Nephron progenitor cell (in vitro differentiated cells): ENCODE results near the gene GNAZ.

Source experiments
- DNase-seq: peaks from one replicate; pipeline ENCODE4 v3.0.0; 2021
- H3K27ac Mint-ChIP-seq: 2 replicates; pipeline ENCODE4 v1.8.0; 2021; ENCODE audit warnings: mild to moderate bottlenecking, moderate library complexity, mixed read lengths
- H3K27me3 Mint-ChIP-seq: 2 replicates; pipeline ENCODE4 v1.8.0; 2021; ENCODE audit warnings: mild to moderate bottlenecking, low read depth, mixed read lengths; ENCODE audit not compliant: poor library complexity
- H3K36me3 Mint-ChIP-seq: 2 replicates; pipeline ENCODE4 v1.8.0; 2021; ENCODE audit warnings: low read depth, mixed read lengths
- H3K4me1 Mint-ChIP-seq: 2 replicates; pipeline ENCODE4 v1.8.0; 2021; ENCODE audit warnings: mixed read lengths
- H3K4me3 Mint-ChIP-seq: 2 replicates; pipeline ENCODE4 v1.8.0; 2021; ENCODE audit warnings: mild to moderate bottlenecking, moderate library complexity, mixed read lengths
- H3K9me3 Mint-ChIP-seq: 2 replicates; pipeline ENCODE4 v1.8.0; 2021; ENCODE audit warnings: mild to moderate bottlenecking, moderate library complexity, mixed read lengths
- TF ChIP-seq, protein P1 (sequence below): fragments of 200-600 bp; sonication (generic); IDR thresholded peaks from 2 replicates; pipeline ENCODE4 v1.5.0; 2021; ENCODE audit warnings: antibody characterized with exemption

GNAZ gene

DNA sequence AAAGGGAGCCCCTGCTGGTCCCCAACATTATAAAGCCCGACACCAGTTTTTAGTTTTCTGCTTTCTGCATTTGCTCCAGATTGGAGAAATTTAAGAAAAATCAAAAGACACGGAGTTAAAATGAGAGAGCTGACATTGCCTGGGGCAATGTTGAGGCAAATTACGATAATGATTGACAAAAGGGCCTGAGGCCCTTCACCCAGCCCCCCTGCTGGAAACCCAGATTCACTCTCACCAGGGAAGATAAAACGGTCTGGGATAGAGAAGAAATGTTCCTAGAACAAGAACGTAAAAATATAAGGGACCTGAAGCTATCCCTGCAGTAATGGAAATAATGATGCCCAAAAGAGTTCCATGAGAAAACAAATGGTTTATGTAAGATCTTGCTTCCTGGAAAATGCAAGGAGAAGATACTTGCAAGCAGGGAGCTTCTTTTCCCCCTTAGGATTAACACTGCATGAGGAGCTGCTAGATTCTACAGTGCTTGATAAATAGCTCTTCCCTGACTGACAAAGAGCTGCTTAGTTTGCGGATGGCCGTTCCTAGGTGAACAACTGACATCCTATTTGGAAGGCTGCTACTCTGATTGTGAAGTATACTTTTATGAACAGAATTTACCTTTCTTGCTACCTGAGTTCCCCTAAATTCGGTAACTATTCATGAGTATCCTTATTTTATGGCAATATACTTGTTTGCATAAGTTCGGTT lies 40.6 kb upstream of the GNAZ start:
- Mint-ChIP-seq H3K4me1 (no peaks in the 10 kb centered on the region), H3K9me3 (no peaks in the 10 kb centered on the region), H3K27ac (no peak overlapping the region), H3K27me3 (peaks cover 11% of the 10 kb centered on the region), H3K4me3 (no peak overlapping the region), H3K36me3 (no peaks in the 10 kb centered on the region)
- TF ChIP-seq, protein P1, sequence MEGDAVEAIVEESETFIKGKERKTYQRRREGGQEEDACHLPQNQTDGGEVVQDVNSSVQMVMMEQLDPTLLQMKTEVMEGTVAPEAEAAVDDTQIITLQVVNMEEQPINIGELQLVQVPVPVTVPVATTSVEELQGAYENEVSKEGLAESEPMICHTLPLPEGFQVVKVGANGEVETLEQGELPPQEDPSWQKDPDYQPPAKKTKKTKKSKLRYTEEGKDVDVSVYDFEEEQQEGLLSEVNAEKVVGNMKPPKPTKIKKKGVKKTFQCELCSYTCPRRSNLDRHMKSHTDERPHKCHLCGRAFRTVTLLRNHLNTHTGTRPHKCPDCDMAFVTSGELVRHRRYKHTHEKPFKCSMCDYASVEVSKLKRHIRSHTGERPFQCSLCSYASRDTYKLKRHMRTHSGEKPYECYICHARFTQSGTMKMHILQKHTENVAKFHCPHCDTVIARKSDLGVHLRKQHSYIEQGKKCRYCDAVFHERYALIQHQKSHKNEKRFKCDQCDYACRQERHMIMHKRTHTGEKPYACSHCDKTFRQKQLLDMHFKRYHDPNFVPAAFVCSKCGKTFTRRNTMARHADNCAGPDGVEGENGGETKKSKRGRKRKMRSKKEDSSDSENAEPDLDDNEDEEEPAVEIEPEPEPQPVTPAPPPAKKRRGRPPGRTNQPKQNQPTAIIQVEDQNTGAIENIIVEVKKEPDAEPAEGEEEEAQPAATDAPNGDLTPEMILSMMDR: no peak
- no peak for DNase-seq

DNA sequence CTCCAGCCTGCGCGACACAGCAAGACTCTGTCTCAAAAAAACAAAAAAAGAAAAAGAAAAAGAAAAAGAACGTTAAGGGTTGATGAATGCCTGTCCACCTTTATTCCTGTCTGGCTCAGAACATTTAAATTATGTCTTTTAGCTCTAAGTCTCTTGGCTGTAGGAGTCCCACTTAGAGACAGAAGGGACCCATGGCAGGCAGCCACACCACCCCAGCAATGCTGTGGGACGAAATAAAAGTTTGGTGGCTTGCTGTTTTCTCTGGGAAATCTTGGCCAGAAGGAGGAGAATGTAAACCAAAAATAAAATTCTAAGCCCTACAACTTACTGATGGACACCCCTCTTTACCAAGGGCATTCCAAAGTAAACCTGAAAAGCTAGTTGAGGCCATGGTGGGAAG lies 38.9 kb upstream of the GNAZ start:
- no peak for DNase-seq
- Mint-ChIP-seq H3K27me3 (peaks cover 20% of the 10 kb centered on the region), H3K4me1 (peaks cover under 1% of the 10 kb centered on the region), H3K27ac (no peak overlapping the region), H3K36me3 (no peaks in the 10 kb centered on the region), H3K9me3 (no peaks in the 10 kb centered on the region), H3K4me3 (no peak overlapping the region)
- TF ChIP-seq, protein P1: no peak

GRCh38 chr22:23031786-23032185 lies 38.5 kb upstream of the GNAZ start:
- Mint-ChIP-seq H3K36me3 (no peaks in the 10 kb centered on the region), H3K4me3 (no peak overlapping the region), H3K9me3 (no peaks in the 10 kb centered on the region), H3K27me3 (peaks cover 21% of the 10 kb centered on the region), H3K27ac (no peak overlapping the region), H3K4me1 (peaks cover 4% of the 10 kb centered on the region)
- DNase-seq: no peak
- TF ChIP-seq, protein P1: no peak

- no peak overlapping the region for H3K27ac Mint-ChIP-seq
- no peak for DNase-seq
- TF ChIP-seq, protein P1: no peak
- H3K9me3 Mint-ChIP-seq: no peaks in the 10 kb centered on the region
- peaks cover 22% of the 10 kb centered on the region for H3K27me3 Mint-ChIP-seq
- H3K4me3 Mint-ChIP-seq: no peak overlapping the region
- H3K36me3 Mint-ChIP-seq: no peaks in the 10 kb centered on the region
- H3K4me1 Mint-ChIP-seq: peaks cover 4% of the 10 kb centered on the region
Observed at GRCh38 chr22:23032658-23033057, 37.7 kb upstream of the GNAZ start.

- Mint-ChIP-seq H3K4me3 (no peak overlapping the region), H3K4me1 (peaks cover 10% of the 10 kb centered on the region), H3K27me3 (peaks cover 22% of the 10 kb centered on the region), H3K36me3 (no peaks in the 10 kb centered on the region), H3K27ac (no peak overlapping the region), H3K9me3 (no peaks in the 10 kb centered on the region)
- TF ChIP-seq, protein P1: no peak
- no peak for DNase-seq
Observed at GRCh38 chr22:23033116-23033905, 37.0 kb upstream of the GNAZ start.
